Liver (tissue), 9 donors: ENCODE results near the gene COPS8. TPM values are rescaled to one million over a fixed set of nuclear protein-coding genes. Genes with fewer than 3 reads are reported as not detected.

Experiments used
- DNase-seq: peaks from one replicate; pipeline ENCODE4 v3.0.0-alpha.2; 2017; ENCODE audit warnings: low spot score
- H3K27ac ChIP-seq, 2 donors: one replicate each; pipeline ENCODE4 v1.7.0; 2013; ENCODE audit warnings: inconsistent platforms in 2 of 2, low read length in 2 of 2, control low read depth in 1 of 2, low read depth in 1 of 2, mild to moderate bottlenecking in 1 of 2
- H3K27me3 ChIP-seq, 4 donors: one replicate each; pipeline versions ENCODE4 v1.6.1 to v1.7.0; 2013; ENCODE audit warnings: low read length in 3 of 4, inconsistent platforms in 1 of 4, mild to moderate bottlenecking in 1 of 4, moderate library complexity in 1 of 4; ENCODE audit not compliant: control insufficient read depth in 4 of 4, insufficient read depth in 4 of 4
- H3K36me3 ChIP-seq, 4 donors: one replicate each; pipeline versions ENCODE4 v1.6.1 to v1.7.0; 2013; ENCODE audit warnings: low read length in 3 of 4, mild to moderate bottlenecking in 3 of 4, low read depth in 1 of 4, moderate library complexity in 1 of 4; ENCODE audit not compliant: control insufficient read depth in 4 of 4, insufficient read depth in 3 of 4
- H3K4me1 ChIP-seq, 4 donors: one replicate each; pipeline versions ENCODE4 v1.6.1 to v1.7.0; 2013; ENCODE audit warnings: low read length in 3 of 4, mild to moderate bottlenecking in 3 of 4, moderate library complexity in 1 of 4; ENCODE audit not compliant: control insufficient read depth in 4 of 4, insufficient read depth in 4 of 4
- H3K4me3 ChIP-seq, 3 donors: one replicate each; pipeline versions ENCODE4 v1.6.1 to v1.7.0; 2013; ENCODE audit warnings: low read length in 3 of 3, control low read depth in 1 of 3, low read depth in 1 of 3, mild to moderate bottlenecking in 1 of 3
- H3K9ac ChIP-seq, 2 donors: one replicate each; pipeline ENCODE4 v1.7.0; 2013; ENCODE audit warnings: low read length in 2 of 2, mild to moderate bottlenecking in 2 of 2, moderate library complexity in 2 of 2, control low read depth in 1 of 2, low read depth in 1 of 2
- H3K9me3 ChIP-seq, 4 donors: one replicate each; pipeline versions ENCODE4 v1.6.1 to v1.7.0; 2013; ENCODE audit warnings: low read length in 3 of 4; ENCODE audit not compliant: control insufficient read depth in 4 of 4
- EGR1 ChIP-seq, 2 donors: IDR thresholded peaks; 2 replicates each; pipeline ENCODE4 v1.6.1; 2016 to 2018; ENCODE audit warnings: antibody characterized with exemption in 2 of 2, low read depth in 2 of 2
- FOXA1 ChIP-seq: IDR thresholded peaks from 2 replicates; pipeline ENCODE4 v1.6.1; 2016; ENCODE audit warnings: antibody characterized with exemption
- FOXA2 ChIP-seq: IDR thresholded peaks from 2 replicates; pipeline ENCODE4 v1.6.1; 2016; ENCODE audit warnings: antibody characterized with exemption
- GABPA ChIP-seq, 2 donors: IDR thresholded peaks in 1 of 2; conservative IDR thresholded peaks in 1 of 2; 2 replicates each; pipeline ENCODE4 v1.6.1; 2016; ENCODE audit warnings: antibody characterized with exemption in 2 of 2, mild to moderate bottlenecking in 1 of 2, moderate library complexity in 1 of 2
- HNF4A ChIP-seq, 2 donors: conservative IDR thresholded peaks; 2 replicates each; pipeline ENCODE4 v1.6.1; 2016; ENCODE audit warnings: antibody characterized with exemption in 2 of 2, mild to moderate bottlenecking in 2 of 2
- HNF4G ChIP-seq: IDR thresholded peaks from 2 replicates; pipeline ENCODE4 v1.6.1; 2016; ENCODE audit warnings: antibody characterized with exemption
- JUND ChIP-seq, 2 donors: IDR thresholded peaks; 2 replicates each; pipeline ENCODE4 v1.6.1; 2016; ENCODE audit warnings: antibody characterized with exemption in 2 of 2
- NR2F2 ChIP-seq: IDR thresholded peaks from 2 replicates; pipeline ENCODE4 v1.6.1; 2016; ENCODE audit warnings: antibody characterized with exemption
- RAD21 ChIP-seq, 2 donors: IDR thresholded peaks; 2 replicates each; pipeline ENCODE4 v1.6.1; 2016; ENCODE audit warnings: antibody characterized with exemption in 2 of 2, mild to moderate bottlenecking in 2 of 2
- RXRA ChIP-seq, 2 donors: IDR thresholded peaks; 2 replicates each; pipeline ENCODE4 v1.6.1; 2017 to 2018; ENCODE audit warnings: antibody characterized with exemption in 2 of 2, mild to moderate bottlenecking in 1 of 2
- SP1 ChIP-seq: IDR thresholded peaks from 2 replicates; pipeline ENCODE4 v1.6.1; 2018; ENCODE audit warnings: antibody characterized with exemption, mild to moderate bottlenecking
- TAF1 ChIP-seq: conservative IDR thresholded peaks from 2 replicates; pipeline ENCODE4 v1.6.1; 2016; ENCODE audit warnings: antibody characterized with exemption, mild to moderate bottlenecking
- YY1 ChIP-seq: IDR thresholded peaks from 2 replicates; pipeline ENCODE4 v1.6.1; 2016; ENCODE audit warnings: antibody characterized with exemption, mild to moderate bottlenecking
- WGBS: extraction: QIAGEN DNeasy Blood & Tissue Kit; methylation state at CpG from one replicate; pipeline ENCODE4 v1.1.7; 2013; 5-methylcytosine and 5-hydroxymethylcytosine counted together
- polyA plus RNA-seq, 2 donors: library from polyadenylated mRNA; stranded (reverse) in 1 of 2; unstranded in 1 of 2; fragments of 200-250 nt in 1 of 2; fragments of >200 nt in 1 of 2; fragmentation: Nextera tagmentation in 1 of 2; extraction: Ambion mirVana in 1 of 2; gene quantifications; one replicate each; pipeline versions ENCODE4 v1.2.1 to v1.2.3, GENCODE V29; 2013 to 2015
- total RNA-seq, 2 donors: library from RNA; depleted of rRNA; stranded (reverse); fragments of >200 nt; gene quantifications; one replicate each; pipeline ENCODE4 v1.2.3, GENCODE V29; 2014
- TF ChIP-seq, protein P1 (sequence below): IDR thresholded peaks from 2 replicates; pipeline ENCODE4 v1.6.1; 2016; ENCODE audit warnings: antibody characterized with exemption
- TF ChIP-seq, protein P2 (sequence below): IDR thresholded peaks from 2 replicates; pipeline ENCODE4 v1.6.1; 2016; ENCODE audit warnings: antibody characterized with exemption, mild to moderate bottlenecking
- TF ChIP-seq, protein P3 (sequence below): fragments of 150-350 bp; IDR thresholded peaks from 2 replicates; pipeline ENCODE4 v1.5.1; 2017; ENCODE audit warnings: improper control_type of control experiment, low read depth, low read length; ENCODE audit not compliant: missing input control
- TF ChIP-seq, protein P4 (sequence below): IDR thresholded peaks from 2 replicates; pipeline ENCODE4 v1.6.1; 2016; ENCODE audit warnings: antibody characterized with exemption
- TF ChIP-seq, protein P5 (sequence below): IDR thresholded peaks from 2 replicates; pipeline ENCODE4 v1.6.1; 2016; ENCODE audit warnings: antibody characterized with exemption
- donor health status: healthy.
- donor health status: healthy.
- donor health status: healthy.
- donor health status: healthy.
- donor health status: healthy.

Gene COPS8
- total RNA-seq, result 10 to 100 TPM; 21.1 to 32.9 TPM
- polyA plus RNA-seq, result 10 to 100 TPM; 19.1 TPM

DNA sequence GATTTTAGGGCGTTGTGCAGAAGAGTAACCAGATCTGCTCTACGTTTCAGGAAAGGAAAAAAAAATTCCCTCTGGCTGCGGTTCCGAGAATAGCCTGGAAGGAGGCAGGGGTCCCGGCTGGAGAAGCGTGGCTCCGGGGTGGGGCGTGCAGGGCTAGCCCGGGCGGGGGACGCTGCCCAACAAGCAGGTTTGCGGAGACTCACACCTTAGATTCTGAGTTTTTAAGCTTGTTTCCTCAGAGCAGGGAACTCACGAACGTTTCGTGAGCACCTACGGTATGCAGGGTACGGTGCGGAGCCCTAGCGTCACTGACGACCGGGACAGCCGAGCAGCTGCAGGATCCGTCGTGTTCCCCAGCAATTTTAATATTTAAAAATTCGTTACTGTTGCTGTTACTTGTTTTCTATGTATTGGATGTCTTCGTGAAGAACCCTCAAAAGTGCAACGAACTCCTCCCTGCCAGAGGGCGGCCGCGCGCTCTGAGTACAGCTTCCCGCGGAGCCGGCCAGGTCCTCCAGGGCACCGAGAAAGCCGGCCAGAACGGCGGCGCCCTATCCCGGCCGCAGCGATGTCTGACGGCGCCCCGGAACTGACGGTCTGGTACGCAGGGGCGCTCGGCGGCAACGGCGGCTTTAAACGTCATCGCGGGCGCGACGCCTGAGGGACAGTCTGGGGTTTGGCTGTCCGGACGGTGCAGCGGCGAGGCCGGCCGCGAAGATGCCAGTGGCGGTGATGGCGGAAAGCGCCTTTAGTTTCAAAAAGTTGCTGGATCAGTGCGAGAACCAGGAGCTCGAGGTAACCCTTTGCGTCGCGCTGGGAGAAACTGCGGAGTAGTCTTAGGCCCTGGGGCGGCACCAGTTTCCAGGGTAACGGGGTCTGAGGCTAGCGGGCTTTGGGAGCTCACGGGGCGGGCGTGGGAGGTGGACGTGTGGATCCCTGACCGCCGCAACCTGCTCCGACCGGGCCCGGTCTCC, at the start of gene COPS8:
Gene COPS8 (plus strand): TSS at position 642 of the 974 bp plus-strand sequence. CDS start 76 bp downstream, at position 718.
- peaks cover 0 to 11% (median under 1%) of the 10 kb centered on the region in 4 donors for H3K36me3 ChIP-seq
- under 1% methylated on average over 86 of the region's 86 CpGs for WGBS
- TF ChIP-seq NR2F2, result peak; percentile 16
- TF ChIP-seq GABPA (IDR thresholded peaks at IDR 0.05 in 1 of 2, conservative IDR thresholded peaks at IDR 0.05 in 1 of 2), result peak; percentile 62 to 95
- peak; percentile 67 for TF ChIP-seq TAF1
- TF ChIP-seq JUND (IDR thresholded peaks at IDR 0.05), result no peak
- TF ChIP-seq, protein P1, sequence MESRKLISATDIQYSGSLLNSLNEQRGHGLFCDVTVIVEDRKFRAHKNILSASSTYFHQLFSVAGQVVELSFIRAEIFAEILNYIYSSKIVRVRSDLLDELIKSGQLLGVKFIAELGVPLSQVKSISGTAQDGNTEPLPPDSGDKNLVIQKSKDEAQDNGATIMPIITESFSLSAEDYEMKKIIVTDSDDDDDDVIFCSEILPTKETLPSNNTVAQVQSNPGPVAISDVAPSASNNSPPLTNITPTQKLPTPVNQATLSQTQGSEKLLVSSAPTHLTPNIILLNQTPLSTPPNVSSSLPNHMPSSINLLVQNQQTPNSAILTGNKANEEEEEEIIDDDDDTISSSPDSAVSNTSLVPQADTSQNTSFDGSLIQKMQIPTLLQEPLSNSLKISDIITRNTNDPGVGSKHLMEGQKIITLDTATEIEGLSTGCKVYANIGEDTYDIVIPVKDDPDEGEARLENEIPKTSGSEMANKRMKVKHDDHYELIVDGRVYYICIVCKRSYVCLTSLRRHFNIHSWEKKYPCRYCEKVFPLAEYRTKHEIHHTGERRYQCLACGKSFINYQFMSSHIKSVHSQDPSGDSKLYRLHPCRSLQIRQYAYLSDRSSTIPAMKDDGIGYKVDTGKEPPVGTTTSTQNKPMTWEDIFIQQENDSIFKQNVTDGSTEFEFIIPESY, result no peak
- peak; percentile 67 for TF ChIP-seq SP1
- TF ChIP-seq, protein P2, sequence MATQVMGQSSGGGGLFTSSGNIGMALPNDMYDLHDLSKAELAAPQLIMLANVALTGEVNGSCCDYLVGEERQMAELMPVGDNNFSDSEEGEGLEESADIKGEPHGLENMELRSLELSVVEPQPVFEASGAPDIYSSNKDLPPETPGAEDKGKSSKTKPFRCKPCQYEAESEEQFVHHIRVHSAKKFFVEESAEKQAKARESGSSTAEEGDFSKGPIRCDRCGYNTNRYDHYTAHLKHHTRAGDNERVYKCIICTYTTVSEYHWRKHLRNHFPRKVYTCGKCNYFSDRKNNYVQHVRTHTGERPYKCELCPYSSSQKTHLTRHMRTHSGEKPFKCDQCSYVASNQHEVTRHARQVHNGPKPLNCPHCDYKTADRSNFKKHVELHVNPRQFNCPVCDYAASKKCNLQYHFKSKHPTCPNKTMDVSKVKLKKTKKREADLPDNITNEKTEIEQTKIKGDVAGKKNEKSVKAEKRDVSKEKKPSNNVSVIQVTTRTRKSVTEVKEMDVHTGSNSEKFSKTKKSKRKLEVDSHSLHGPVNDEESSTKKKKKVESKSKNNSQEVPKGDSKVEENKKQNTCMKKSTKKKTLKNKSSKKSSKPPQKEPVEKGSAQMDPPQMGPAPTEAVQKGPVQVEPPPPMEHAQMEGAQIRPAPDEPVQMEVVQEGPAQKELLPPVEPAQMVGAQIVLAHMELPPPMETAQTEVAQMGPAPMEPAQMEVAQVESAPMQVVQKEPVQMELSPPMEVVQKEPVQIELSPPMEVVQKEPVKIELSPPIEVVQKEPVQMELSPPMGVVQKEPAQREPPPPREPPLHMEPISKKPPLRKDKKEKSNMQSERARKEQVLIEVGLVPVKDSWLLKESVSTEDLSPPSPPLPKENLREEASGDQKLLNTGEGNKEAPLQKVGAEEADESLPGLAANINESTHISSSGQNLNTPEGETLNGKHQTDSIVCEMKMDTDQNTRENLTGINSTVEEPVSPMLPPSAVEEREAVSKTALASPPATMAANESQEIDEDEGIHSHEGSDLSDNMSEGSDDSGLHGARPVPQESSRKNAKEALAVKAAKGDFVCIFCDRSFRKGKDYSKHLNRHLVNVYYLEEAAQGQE, result peak; percentile 89
- no peak for TF ChIP-seq RXRA (IDR thresholded peaks at IDR 0.05)
- peak; percentile 10 to 49 for TF ChIP-seq RAD21 (IDR thresholded peaks at IDR 0.05)
- TF ChIP-seq HNF4A (conservative IDR thresholded peaks at IDR 0.05), result peak in 1 of 2 donors; percentile 31
- no peak for TF ChIP-seq FOXA2
- TF ChIP-seq, protein P3, sequence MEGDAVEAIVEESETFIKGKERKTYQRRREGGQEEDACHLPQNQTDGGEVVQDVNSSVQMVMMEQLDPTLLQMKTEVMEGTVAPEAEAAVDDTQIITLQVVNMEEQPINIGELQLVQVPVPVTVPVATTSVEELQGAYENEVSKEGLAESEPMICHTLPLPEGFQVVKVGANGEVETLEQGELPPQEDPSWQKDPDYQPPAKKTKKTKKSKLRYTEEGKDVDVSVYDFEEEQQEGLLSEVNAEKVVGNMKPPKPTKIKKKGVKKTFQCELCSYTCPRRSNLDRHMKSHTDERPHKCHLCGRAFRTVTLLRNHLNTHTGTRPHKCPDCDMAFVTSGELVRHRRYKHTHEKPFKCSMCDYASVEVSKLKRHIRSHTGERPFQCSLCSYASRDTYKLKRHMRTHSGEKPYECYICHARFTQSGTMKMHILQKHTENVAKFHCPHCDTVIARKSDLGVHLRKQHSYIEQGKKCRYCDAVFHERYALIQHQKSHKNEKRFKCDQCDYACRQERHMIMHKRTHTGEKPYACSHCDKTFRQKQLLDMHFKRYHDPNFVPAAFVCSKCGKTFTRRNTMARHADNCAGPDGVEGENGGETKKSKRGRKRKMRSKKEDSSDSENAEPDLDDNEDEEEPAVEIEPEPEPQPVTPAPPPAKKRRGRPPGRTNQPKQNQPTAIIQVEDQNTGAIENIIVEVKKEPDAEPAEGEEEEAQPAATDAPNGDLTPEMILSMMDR, result peak; percentile 8
- TF ChIP-seq, protein P4, sequence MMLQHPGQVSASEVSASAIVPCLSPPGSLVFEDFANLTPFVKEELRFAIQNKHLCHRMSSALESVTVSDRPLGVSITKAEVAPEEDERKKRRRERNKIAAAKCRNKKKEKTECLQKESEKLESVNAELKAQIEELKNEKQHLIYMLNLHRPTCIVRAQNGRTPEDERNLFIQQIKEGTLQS, result no peak
- TF ChIP-seq YY1, result peak; percentile 92
- TF ChIP-seq, protein P5, sequence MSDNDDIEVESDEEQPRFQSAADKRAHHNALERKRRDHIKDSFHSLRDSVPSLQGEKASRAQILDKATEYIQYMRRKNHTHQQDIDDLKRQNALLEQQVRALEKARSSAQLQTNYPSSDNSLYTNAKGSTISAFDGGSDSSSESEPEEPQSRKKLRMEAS, result no peak
- TF ChIP-seq HNF4G, result no peak
- peak; percentile 15 for TF ChIP-seq FOXA1
- TF ChIP-seq EGR1 (IDR thresholded peaks at IDR 0.05; ENCODE audit: low read depth in 2 of 2), result peak in 1 of 2 donors; percentile 60
- peak; percentile 91 for DNase-seq
- H3K4me3 ChIP-seq, result peak within 1 kb of the TSS; percentile 77 to 96 (median 88)
- peak within 1 kb of the TSS; percentile 89 to 97 for H3K9ac ChIP-seq
- peak within 1 kb of the TSS; percentile 84 to 86 for H3K27ac ChIP-seq
- H3K9me3 ChIP-seq, result no peaks in the 10 kb centered on the region
- no peaks in the 10 kb centered on the region for H3K27me3 ChIP-seq
- H3K4me1 ChIP-seq, result peaks cover 0 to 21% (median 16%) of the 10 kb centered on the region in 4 donors
